GM18505 (cell line): Measurements from ENCODE around the gene NOS1.
"Not testable (repeated sequence)": the region's sequence is repeated elsewhere in the genome, so short reads cannot be mapped to it uniquely, and the experiment has no call there.

Source experiments
- ATAC-seq: cut with Tn5 transposase; IDR thresholded peaks from one replicate; pipeline ENCODE4 v1.9.1; 2021; ENCODE audit not compliant: unreplicated experiment
- POLR2A ChIP-seq: IDR thresholded peaks from 4 replicates; pipeline ENCODE4 v1.6.1; 2011; ENCODE audit warnings: borderline replicate concordance; ENCODE audit not compliant: insufficient read depth, insufficient read length; ENCODE audit errors: extremely low read depth

NOS1 gene

GRCh38 chr12:117210266-117210918 is 151.0 kb downstream of the NOS1 start:
- TF ChIP-seq POLR2A: no peak
- ATAC-seq: no peak

GRCh38 chr12:117209626-117210025 is 151.8 kb downstream of the NOS1 start:
- TF ChIP-seq POLR2A: no peak

GRCh38 chr12:117208811-117209455 is 152.5 kb downstream of the NOS1 start:
- no peak for ATAC-seq
- TF ChIP-seq POLR2A: no peak

More at GRCh38 chr12:117209626-117210025, 151.8 kb downstream of the NOS1 start:
- no peak for ATAC-seq

- ATAC-seq: no peak
- TF ChIP-seq POLR2A: no peak
Measured at GRCh38 chr12:117208206-117208605, 153.2 kb downstream of the NOS1 start.

- ATAC-seq: no peak
- TF ChIP-seq POLR2A: no peak
Measured at GRCh38 chr12:117207675-117208074, 153.8 kb downstream of the NOS1 start.

- ATAC-seq: no peak
- TF ChIP-seq POLR2A: no peak
Measured at GRCh38 chr12:117202556-117202955, 158.9 kb downstream of the NOS1 start.

GRCh38 chr12:117202033-117202432 is 159.4 kb downstream of the NOS1 start:
- ATAC-seq: no peak
- no peak for TF ChIP-seq POLR2A

GRCh38 chr12:117199956-117200744 is 161.3 kb downstream of the NOS1 start:
- ATAC-seq: not testable (repeated sequence)

GRCh38 chr12:117196334-117196733 is 165.1 kb downstream of the NOS1 start:
- ATAC-seq: not testable (repeated sequence)

- ATAC-seq: not testable (repeated sequence)
Measured at GRCh38 chr12:117195027-117195426, 166.4 kb downstream of the NOS1 start.

GRCh38 chr12:117193903-117194302 is 167.5 kb downstream of the NOS1 start:
- no peak for TF ChIP-seq POLR2A
- ATAC-seq: no peak

- not testable (repeated sequence) for ATAC-seq
Measured at GRCh38 chr12:117192581-117192980, 168.8 kb downstream of the NOS1 start.

- TF ChIP-seq POLR2A: no peak
- ATAC-seq: no peak
Measured at GRCh38 chr12:117192057-117192456, 169.4 kb downstream of the NOS1 start.

GRCh38 chr12:117190210-117190781 is 171.1 kb downstream of the NOS1 start, which contains the start of gene FBXO21:
FBXO21 (minus strand) TSS chr12:117190470; CDS start chr12:117190456, 14 bp downstream.
- ATAC-seq: peak; percentile 94
- peak; percentile 93 for TF ChIP-seq POLR2A
